NCI-H2029 treated with DMSO at 0.1 percent for 48 hours (cell line): Measurements from ENCODE around the gene SLC7A7.
A peak's percentile ranks its signal among the peaks of the same experiment; 100 is the strongest.
"Not testable (repeated sequence)": the region's sequence is repeated elsewhere in the genome, so short reads cannot be mapped to it uniquely, and the experiment has no call there.

ENCODE experiments used
- DNase-seq: peaks from one replicate; lab custom pipeline; 2025; lab: John Stamatoyannopoulos, UW

The SLC7A7 gene

DNA sequence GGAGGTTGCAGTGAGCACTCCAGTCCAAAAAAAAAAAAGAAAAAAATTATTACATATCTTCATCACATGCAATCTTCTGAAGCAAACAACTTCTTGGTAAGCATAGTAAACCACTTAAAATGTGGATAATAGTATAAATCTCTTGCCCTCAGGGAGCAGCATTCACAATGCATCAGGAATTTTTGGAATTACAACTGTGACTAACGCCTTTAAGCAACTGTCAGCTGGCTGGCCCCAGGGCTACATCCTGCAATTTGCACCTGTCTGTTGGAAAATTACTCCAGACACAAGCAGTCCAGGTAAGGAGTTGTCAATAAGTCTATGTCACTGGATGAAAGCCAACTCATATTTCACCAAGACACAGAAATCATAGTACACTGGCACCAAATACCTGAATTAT, 5.5 kb upstream of the SLC7A7 start:
- DNase-seq, result no peak

- peak; percentile 83 for DNase-seq
Observed at GRCh38 chr14:22819151-22819988, 4.1 kb upstream of the SLC7A7 start.

GRCh38 chr14:22814373-22814772, 862 bp downstream of the SLC7A7 start:
- no peak for DNase-seq

DNA sequence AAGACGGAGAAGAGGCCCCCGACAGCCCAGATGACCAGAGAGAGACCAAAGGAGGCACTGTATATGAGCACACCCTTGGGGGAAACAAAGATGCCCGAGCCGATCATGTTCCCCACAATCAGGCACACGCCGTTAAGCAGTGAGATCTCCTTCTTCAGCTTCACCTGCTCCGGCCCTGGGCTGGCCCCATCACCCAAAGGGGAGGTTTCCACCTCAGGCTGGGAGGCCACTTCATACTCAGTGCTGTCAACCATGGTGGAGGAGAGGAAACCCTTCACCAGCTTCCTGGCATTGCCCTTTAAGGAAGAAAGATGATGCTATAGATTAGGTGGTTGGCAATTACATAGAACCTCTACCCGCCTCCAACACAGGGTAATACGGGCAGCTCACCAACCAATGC, 2.1 kb downstream of the SLC7A7 start:
- DNase-seq, result no peak

DNA sequence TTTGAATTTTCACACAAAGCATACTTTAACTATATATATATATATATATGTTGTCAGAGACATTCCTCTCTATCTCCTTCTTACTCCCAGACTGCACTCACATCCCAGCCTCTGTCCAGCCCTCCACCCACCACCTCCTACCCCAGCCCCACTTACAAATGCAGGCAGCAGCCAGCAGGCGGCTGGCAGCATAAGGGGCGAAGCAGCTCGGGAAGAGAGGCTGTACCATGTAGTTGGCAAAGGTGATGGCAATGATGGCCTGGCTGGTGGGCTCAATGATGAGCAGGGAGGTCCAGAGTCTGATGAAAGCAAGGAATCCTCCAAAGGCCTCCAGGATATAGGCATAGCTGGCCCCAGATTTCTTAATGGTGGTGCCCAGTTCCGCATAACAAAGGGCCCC, 2.5 kb downstream of the SLC7A7 start:
- no peak for DNase-seq

GRCh38 chr14:22811722-22812121, 3.5 kb downstream of the SLC7A7 start:
- DNase-seq, result no peak

DNA sequence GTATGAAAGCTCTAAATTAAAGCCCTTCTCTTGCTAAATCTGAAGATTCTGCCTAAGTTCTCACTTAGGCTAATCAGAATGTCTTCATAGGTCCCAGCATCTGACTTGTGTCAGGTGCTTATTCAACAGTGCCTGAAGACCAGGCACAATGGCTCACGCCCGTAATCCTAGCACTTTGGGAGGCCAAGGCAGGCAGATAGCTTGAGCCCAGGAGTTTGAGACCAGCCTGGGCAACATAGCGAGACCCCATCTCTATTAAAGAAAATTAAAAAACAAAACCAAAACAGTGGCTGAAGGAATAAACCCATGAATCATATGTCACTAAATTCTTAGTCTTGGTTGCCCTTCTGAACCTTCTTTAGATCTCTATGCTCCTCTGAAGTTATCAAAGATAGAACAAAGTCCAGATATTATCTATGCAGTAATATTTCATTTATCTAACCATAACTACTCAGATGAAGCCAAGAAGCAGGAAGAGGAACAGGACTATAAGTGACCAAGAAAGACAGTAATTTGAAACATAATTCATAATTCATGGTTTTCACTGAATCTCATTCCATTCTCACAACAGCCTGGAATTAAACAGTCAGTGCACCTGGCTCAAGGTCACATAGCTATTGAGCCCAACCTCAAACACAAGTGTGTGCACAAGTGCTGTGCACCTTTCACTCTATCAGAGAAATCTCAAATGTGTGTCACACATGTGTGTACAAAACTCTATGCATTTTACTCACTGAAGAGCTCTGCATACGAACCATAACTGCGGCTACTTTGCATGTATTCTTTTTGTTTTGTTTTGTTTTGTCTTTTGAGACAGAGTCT, 6.6 kb downstream of the SLC7A7 start:
- no peak for DNase-seq

- no peak for DNase-seq
Observed at GRCh38 chr14:22807432-22808087, 7.7 kb downstream of the SLC7A7 start.

GRCh38 chr14:22805235-22805634, 10.0 kb downstream of the SLC7A7 start:
- not testable (repeated sequence) for DNase-seq

DNA sequence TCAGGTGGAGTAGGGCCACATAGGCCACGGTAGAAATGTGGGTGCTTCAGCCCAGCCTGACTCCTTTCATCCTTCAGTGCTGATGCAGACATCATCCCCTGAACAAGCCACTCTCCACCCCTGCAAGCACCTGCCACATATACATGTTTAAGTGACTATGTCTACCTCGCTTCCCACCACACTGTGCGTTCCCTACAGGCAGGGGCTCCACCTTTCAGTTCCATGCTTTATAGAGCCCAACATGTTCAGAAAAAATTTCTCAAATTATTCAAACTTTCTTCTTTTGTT, 11.6 kb downstream of the SLC7A7 start:
- no peak for DNase-seq

DNA sequence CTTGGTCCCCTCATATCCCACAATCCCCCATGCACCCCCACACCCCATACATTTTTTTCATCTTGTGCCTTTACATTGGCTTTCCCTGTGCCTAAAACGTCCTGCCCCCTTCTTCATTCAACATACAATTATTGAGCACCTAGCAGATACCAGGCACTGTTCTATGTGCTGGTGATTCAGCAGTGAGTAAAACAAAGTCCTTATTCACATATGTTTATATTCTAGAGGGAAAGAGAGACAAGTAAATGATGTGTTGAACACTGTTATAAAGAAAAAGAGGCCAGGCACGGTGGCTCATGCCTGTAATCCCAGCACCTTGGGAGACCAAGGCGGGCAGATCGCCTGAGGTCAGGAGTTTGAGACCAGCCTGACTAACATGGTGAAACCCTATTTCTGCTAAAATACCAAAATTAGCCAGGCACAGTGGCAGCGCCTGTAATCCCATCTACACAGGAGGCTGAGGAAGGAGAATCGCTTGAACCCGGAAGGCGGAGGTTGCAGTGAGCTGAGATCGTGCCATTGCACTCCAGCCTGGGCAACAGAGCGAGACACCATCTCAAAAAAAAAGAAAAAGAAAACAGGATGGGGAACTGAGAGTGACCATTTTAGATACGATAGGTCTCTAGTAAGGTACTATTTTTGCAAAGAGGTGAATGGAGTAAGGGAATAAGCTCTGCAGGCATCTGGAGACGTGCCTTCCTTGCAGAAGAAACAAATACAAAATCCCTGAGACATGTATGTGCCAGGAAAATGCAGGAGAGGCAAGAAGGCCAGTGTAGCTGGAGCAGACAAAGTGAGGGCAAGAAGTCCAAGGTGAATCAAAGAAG, 12.2 kb downstream of the SLC7A7 start:
- DNase-seq, result no peak

GRCh38 chr14:22801716-22802115, 13.5 kb downstream of the SLC7A7 start:
- no peak for DNase-seq

GRCh38 chr14:22800346-22800745, 14.9 kb downstream of the SLC7A7 start:
- no peak for DNase-seq

GRCh38 chr14:22798528-22798927, 16.7 kb downstream of the SLC7A7 start:
- no peak for DNase-seq

GRCh38 chr14:22797017-22797917, 18.0 kb downstream of the SLC7A7 start:
- DNase-seq, result peak; percentile 79

GRCh38 chr14:22796087-22796707, 19.0 kb downstream of the SLC7A7 start:
- no peak for DNase-seq

DNA sequence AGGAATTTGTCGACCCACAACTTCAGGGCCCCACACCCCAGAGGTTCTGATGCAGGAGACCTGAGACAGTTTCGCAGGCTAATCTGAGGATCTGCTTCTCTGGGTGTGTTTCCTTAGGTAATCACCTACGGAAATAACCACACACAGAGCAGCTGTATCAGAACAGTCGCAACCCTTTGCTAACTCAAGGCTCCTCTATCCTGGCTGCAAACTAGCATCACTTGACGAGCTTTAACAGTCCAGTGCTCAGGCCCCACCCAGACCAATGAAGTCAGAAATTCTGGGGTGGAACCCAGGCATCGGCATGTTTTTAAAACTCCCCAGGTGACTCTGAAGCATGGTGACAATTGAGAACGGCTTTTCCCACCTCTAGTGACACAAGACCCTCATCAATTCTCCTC, 20.7 kb downstream of the SLC7A7 start:
- DNase-seq, result no peak

- DNase-seq, result no peak
Observed at GRCh38 chr14:22793976-22794375, 21.3 kb downstream of the SLC7A7 start.

GRCh38 chr14:22793550-22793949, 21.7 kb downstream of the SLC7A7 start:
- not testable (repeated sequence) for DNase-seq

DNA sequence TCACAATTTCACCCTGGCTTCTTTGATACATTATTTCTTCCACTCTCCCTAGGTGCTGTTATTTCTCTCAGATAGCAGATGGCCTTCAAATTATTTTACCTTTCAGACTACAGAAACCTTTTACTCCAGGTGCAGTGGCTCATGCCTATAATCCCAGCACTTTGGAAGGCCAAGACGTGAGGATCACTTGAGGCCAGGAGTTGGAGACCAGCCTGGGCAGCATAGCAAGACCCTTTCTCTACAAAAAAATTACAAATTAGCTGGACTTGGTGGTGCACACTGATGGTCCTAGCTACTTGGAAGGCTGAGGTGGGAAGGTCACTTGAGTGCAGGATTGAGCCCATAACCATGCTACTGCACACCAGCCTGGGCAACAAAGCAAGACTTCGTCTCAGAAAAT, 23.1 kb downstream of the SLC7A7 start:
- no peak for DNase-seq

- DNase-seq, result no peak
Observed at GRCh38 chr14:22791301-22791700, 23.9 kb downstream of the SLC7A7 start.
